Kidney (tissue), 14 donors: ENCODE data around the gene TP53I11. TPM values are rescaled to one million over a fixed set of nuclear protein-coding genes. Genes with fewer than 3 reads are reported as not detected.

Experiments
- DNase-seq, 5 donors: peaks; one replicate each; pipeline ENCODE4 v3.0.0-alpha.2; 2013 to 2020
- FAIRE-seq: peaks from 2 replicates; lab custom pipeline; 2012; peaks lifted over from hg19 to GRCh38; lab: Jason Lieb, UNC
- H3K27ac ChIP-seq, 2 donors: one replicate each; pipeline ENCODE4 v1.7.0; 2013; ENCODE audit warnings: low read depth in 2 of 2, low read length in 2 of 2, inconsistent platforms in 1 of 2
- H3K27me3 ChIP-seq: one replicate; pipeline ENCODE4 v1.7.1; 2013; ENCODE audit warnings: low read length, inconsistent platforms; ENCODE audit not compliant: control insufficient read depth, insufficient read depth
- H3K36me3 ChIP-seq, 3 donors: one replicate each; pipeline versions ENCODE4 v1.7.0 to v1.7.1; 2013; ENCODE audit warnings: low read length in 3 of 3, control low read depth in 1 of 3, inconsistent platforms in 1 of 3; ENCODE audit not compliant: insufficient read depth in 3 of 3, control insufficient read depth in 2 of 3
- H3K4me1 ChIP-seq, 3 donors: one replicate each; pipeline versions ENCODE4 v1.7.0 to v1.7.1; 2013; ENCODE audit warnings: low read length in 3 of 3, inconsistent platforms in 1 of 3, low read depth in 1 of 3; ENCODE audit not compliant: control insufficient read depth in 2 of 3, insufficient read depth in 2 of 3
- H3K4me3 ChIP-seq, 3 donors: one replicate each; pipeline versions ENCODE4 v1.7.0 to v1.8.1; 2013; ENCODE audit warnings: low read length in 3 of 3, control low read depth in 1 of 3, inconsistent platforms in 1 of 3
- H3K9ac ChIP-seq, 3 donors: one replicate each; pipeline versions ENCODE4 v1.7.0 to v1.7.1; 2013; ENCODE audit warnings: low read length in 3 of 3, control low read depth in 1 of 3, inconsistent platforms in 1 of 3
- H3K9me3 ChIP-seq, 3 donors: one replicate each; pipeline versions ENCODE4 v1.7.0 to v1.7.1; 2013; ENCODE audit warnings: low read length in 3 of 3, control low read depth in 1 of 3, inconsistent platforms in 1 of 3; ENCODE audit not compliant: control insufficient read depth in 2 of 3, insufficient read depth in 1 of 3
- CTCF ChIP-seq: IDR thresholded peaks from 3 replicates; pipeline ENCODE4 v1.5.1; 2012; ENCODE audit warnings: mild to moderate bottlenecking, moderate library complexity, borderline replicate concordance; ENCODE audit not compliant: insufficient read depth; ENCODE audit errors: extremely low read depth
- intact Hi-C: fragments of 100-400 bp; cut with DNase I; formaldehyde crosslinking; loops from one replicate; pipeline ENCODE4 v1.11.1; 2022
- polyA plus RNA-seq: library from polyadenylated mRNA; stranded (reverse); fragments of 350-450 nt; fragmentation: Illumina TruSeq; extraction: RNeasy Lipid Tissue Mini Kit (QIAGEN cat#74804); gene quantifications from one replicate; pipeline ENCODE4 v1.2.3, GENCODE V29; 2014; ENCODE audit warnings: low read depth, low replicate concordance; ENCODE audit not compliant: insufficient read depth
- total RNA-seq: library from RNA; stranded (reverse); fragmentation: NEBNext Ultra II Directional; extraction: Animal tissue kit (Norgen Biotek cat#: 25700); gene quantifications from one replicate; pipeline ENCODE4 v1.2.1, GENCODE V29; 2021
- donor health status: control.
- donor health status: control.
- donor health status: control.
- donor health status: control.
- donor health status: control.
- donor health status: DM: yes; HTN: yes; CAD: no.
- donor health status: Normal renal cell carcinoma (clear cell type).

TP53I11 gene
- total and polyA plus RNA-seq, 2 donors from 2014 or later: 25.7 to 35.3 TPM

- H3K4me3 ChIP-seq: no peak overlapping the region
- H3K9me3 ChIP-seq: peaks cover 0 to 5% (median 0%) of the 10 kb centered on the region in 3 donors
- no peak for FAIRE-seq
- no peak overlapping the region for H3K9ac ChIP-seq
- H3K4me1 ChIP-seq: no peaks in the 10 kb centered on the region
- H3K36me3 ChIP-seq: no peaks in the 10 kb centered on the region
- intact Hi-C loops: loop anchor here (10.0 kb wide), 1 partner anchor 346 kb away; no protein-coding TSS in a partner anchor
- TF ChIP-seq CTCF: no peak
- H3K27me3 ChIP-seq: no peaks in the 10 kb centered on the region
- H3K27ac ChIP-seq: no peak overlapping the region
- no peak for DNase-seq
These were observed 49.5 kb downstream of the TP53I11 start for GRCh38 chr11:44901120-44901633.

GRCh38 chr11:44899959-44900358 lies 50.7 kb downstream of the TP53I11 start:
- Histone ChIP-seq H3K27ac (no peak overlapping the region), H3K4me1 (no peaks in the 10 kb centered on the region), H3K4me3 (no peak overlapping the region), H3K27me3 (no peaks in the 10 kb centered on the region), H3K9me3 (peaks cover 0 to 5% (median 0%) of the 10 kb centered on the region in 3 donors), H3K36me3 (no peaks in the 10 kb centered on the region), H3K9ac (no peak overlapping the region)
- TF ChIP-seq CTCF: no peak
- intact Hi-C loops: loop anchor here (10.0 kb wide), 1 partner anchor 345 kb away; no protein-coding TSS in a partner anchor
- DNase-seq: peak in 1 of 5 donors; percentile 56
- FAIRE-seq: no peak

GRCh38 chr11:44893846-44894617 lies 56.7 kb downstream of the TP53I11 start:
- DNase-seq: peak in 4 of 5 donors; percentile 85 to 92 (median 89)
- H3K27ac ChIP-seq: no peak overlapping the region
- H3K4me3 ChIP-seq: no peak overlapping the region
- H3K9me3 ChIP-seq: peaks cover 0 to 5% (median 0%) of the 10 kb centered on the region in 3 donors
- H3K4me1 ChIP-seq: peaks cover 0 to 2% (median 0%) of the 10 kb centered on the region in 3 donors
- intact Hi-C loops: no loop called here
- H3K36me3 ChIP-seq: no peaks in the 10 kb centered on the region
- TF ChIP-seq CTCF: peak; percentile 90
- no peak for FAIRE-seq
- H3K9ac ChIP-seq: no peak overlapping the region
- H3K27me3 ChIP-seq: no peaks in the 10 kb centered on the region
